Stimulated activated CD8-positive, alpha-beta memory T cell treated with anti-CD3 and anti-CD28 coated beads, Interleukin-4, amount 100 ng/mL, for 1 hour (primary cell): ENCODE measurements around the gene CYS1.

ENCODE experiments used
- DNase-seq, 2 donors: peaks; one replicate each; pipeline ENCODE4 v3.0.0-alpha.2; 2020; ENCODE audit warnings: low read depth in 2 of 2, low spot score in 1 of 2

The CYS1 gene

DNA sequence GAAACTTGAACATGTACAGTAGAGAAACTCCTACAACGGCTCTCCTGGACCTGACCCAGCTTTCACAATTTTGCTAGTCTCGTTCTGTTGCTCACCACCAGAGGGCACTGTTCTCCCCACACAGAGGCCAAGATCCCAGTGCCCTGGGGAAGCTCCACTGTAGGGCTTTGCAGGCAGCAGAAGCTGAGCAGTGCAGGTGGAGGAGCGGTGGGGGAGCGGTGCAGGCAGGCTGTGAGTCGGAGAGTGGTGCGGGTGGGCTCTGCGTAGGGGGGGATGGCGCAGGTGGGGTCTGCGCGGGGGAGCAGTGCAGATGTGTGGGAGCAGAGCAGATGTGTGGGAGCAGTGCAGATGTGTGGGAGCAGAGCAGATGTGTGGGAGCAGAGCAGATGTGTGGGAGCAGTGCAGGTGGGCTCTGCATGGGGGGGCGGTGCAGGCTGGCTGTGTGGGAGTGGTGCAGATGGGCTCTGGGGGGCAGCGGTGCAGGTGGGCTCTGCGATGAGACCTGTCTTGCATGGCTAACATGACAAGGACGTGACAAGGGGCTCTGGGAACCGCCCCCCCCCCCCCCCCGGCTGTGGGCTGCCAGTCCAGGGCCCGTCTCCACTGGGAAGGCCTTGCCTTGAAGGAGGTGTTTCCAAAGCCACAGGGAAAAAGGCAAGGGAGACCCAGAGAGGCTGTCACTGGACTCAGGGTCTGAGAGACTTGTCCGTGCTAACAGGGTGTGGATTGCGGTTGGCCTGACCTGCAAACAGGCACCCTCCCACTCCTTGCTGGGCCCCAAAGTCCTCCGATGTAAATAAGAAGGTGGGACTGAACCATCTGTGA lies 7.3 kb downstream of the CYS1 start:
- DNase-seq: peak; percentile 48 to 61

GRCh38 chr2:10071595-10071994 lies 8.6 kb downstream of the CYS1 start:
- no peak for DNase-seq

DNA sequence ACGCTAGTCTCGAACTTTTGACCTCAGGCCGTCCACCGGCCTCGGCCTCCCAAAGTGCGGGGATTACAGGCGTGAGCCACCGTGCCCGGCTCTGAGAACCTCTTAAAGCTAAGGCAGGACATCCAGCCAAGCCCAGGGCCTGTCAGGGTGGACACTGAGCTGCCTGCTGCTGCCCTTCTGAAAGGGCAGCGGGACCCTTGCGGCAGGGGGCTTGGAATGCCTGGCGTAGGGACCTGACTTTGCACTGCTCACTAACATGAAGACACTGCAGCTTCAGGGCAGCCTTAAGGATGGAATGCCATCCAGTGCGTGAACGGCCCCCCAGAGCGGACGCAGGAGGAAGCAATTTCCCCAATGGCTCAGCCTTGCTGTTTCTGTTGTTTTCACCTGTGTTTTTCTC lies 9.0 kb downstream of the CYS1 start:
- no peak for DNase-seq

DNA sequence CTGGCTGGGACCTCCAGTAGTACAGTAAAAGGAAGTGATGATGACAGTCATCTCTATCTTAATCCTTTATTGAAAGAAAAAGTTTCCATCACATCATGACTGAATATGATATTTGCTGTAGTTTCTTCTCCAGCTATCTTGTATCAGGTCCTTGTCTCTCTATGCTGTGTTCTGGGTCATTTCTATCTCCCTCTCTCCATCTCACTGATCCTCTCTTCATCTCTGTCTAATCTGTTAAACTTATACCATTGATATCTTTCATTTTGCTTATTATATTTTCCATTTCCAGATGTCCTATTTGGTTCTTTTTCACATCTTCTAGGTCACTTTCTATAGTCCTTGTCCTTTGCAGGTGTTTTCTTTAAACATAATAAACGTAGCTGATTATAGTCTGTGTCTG lies 12.3 kb downstream of the CYS1 start:
- no peak for DNase-seq

GRCh38 chr2:10067330-10067729 lies 12.9 kb downstream of the CYS1 start:
- no peak for DNase-seq

- DNase-seq: no peak
Observed at GRCh38 chr2:10065773-10066055, 14.5 kb downstream of the CYS1 start.

- no peak for DNase-seq
Observed at GRCh38 chr2:10064932-10065772, 15.1 kb downstream of the CYS1 start.

DNA sequence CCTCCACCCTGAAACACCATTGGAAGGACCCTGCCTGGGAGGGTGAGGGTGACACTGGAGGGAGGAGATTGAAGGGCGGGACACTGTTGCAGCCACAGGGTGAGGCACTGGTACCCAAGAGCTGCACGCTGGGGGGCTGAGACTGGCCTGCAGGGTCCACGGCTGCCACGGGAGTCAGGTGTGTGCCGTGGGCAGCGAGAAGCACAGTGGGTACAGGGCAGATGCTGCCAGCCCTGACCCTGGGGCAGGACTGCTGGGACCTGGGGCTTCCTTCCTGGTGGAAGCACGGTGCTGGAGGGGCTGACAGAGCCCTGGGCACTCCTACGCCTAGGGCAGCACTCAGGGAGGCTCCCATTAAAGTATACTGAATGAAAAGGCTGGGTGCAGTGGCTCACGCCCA lies 16.6 kb downstream of the CYS1 start:
- DNase-seq: no peak

GRCh38 chr2:10062931-10063365 lies 17.3 kb downstream of the CYS1 start:
- no peak for DNase-seq

GRCh38 chr2:10061221-10061925 lies 18.8 kb downstream of the CYS1 start:
- DNase-seq: no peak

- no peak for DNase-seq
Observed at GRCh38 chr2:10059552-10060335, 20.5 kb downstream of the CYS1 start.

GRCh38 chr2:10059016-10059351 lies 21.2 kb downstream of the CYS1 start:
- no peak for DNase-seq

GRCh38 chr2:10058251-10059015 lies 21.8 kb downstream of the CYS1 start:
- DNase-seq: no peak

DNA sequence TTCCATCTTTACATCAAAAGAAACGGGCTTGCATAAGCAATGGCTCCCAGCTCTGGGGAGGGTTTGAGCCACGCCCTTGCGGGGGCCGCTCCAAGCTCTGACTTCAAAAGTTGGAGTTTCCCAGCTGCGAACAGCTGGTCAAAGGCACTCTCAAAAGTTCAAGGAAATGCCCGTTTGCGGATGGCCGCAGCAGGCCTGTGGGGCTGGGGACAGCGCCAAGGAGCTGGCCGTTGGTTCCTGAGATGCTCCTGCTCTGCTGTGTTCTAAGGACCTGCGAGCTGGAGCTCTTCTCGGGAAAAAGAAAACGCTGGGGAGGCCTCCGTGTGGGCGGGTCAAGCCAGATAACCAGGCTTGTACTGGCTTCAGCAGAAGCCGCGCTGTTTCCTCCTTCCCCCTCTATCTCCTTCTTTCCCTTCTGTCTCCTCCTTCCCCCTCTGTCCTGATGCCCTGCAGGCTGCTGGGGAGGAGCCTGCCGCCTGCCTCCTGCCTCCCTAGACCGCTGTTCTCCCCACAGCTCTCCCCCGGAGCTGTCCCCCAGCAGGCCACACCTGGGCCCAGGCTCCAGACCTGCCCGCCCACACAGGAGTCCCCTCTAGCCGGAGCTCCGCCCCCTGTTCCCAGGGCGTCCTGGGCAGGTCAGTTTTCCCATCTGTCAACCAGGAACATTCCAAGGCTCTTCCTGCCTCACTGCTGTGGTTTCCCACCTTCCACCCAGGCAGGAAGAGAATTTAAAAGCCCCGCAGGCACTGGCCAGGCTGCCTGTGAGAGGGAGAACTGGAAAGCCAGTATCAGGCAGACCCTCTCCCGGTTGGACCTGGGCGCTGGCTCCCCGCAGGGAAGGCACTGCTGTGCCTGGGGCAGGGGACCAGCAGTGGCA lies 22.7 kb downstream of the CYS1 start:
- no peak for DNase-seq

DNA sequence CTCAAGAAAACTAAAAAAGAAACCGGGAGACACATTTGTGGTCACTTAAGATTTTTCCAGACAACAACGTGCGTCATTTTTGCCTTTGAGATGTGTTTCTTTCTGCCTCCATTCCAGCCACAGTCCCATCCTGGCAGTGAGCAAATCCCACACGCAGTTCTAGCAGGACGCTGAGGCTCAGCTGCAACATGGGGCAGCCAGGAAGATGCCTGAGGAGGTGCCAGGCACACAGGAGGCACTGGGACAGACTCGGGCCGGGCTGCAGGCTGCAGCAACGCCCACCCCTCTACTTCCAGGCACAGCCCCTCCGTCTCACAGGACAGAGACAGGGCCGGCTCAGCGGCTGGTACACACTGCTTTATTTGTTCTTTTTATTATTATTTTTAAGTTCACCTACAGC lies 23.8 kb downstream of the CYS1 start:
- no peak for DNase-seq

GRCh38 chr2:10054976-10055375 lies 25.2 kb downstream of the CYS1 start:
- DNase-seq: no peak

GRCh38 chr2:10054424-10054823 lies 25.8 kb downstream of the CYS1 start:
- no peak for DNase-seq

GRCh38 chr2:10053351-10053750 lies 26.9 kb downstream of the CYS1 start:
- no peak for DNase-seq

DNA sequence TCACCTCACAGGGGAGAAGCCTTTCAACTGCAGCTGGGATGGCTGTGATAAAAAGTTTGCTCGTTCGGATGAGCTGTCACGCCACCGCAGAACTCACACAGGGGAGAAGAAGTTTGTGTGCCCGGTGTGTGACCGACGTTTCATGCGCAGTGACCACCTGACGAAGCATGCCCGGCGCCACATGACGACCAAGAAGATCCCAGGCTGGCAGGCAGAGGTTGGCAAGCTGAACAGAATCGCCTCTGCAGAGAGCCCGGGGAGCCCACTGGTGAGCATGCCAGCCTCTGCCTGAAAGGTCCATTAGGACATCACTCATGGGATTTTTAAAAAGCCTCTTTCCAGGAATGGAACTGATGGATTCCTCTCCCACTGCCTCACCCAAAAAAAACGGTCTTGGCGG lies 28.0 kb downstream of the CYS1 start:
- no peak for DNase-seq
